NB4 (cell line): ENCODE results near the gene PIGR.

ENCODE experiments used
- MYC ChIP-seq: IDR thresholded peaks from 2 replicates; pipeline ENCODE4 v1.6.1; 2011; ENCODE audit warnings: low read depth, low read length
- POLR2A ChIP-seq: IDR thresholded peaks from 2 replicates; pipeline ENCODE4 v1.6.1; 2011; ENCODE audit warnings: mild to moderate bottlenecking; ENCODE audit not compliant: insufficient read length; ENCODE audit errors: extremely low read depth
- TF ChIP-seq, protein P1 (sequence below): IDR thresholded peaks from one replicate; pipeline ENCODE4 v1.5.1; 2012; ENCODE audit warnings: low read depth, low read length
- TF ChIP-seq, protein P2 (sequence below): IDR thresholded peaks from 2 replicates; pipeline ENCODE4 v1.6.1; 2011; ENCODE audit warnings: low read depth, low read length

DNA sequence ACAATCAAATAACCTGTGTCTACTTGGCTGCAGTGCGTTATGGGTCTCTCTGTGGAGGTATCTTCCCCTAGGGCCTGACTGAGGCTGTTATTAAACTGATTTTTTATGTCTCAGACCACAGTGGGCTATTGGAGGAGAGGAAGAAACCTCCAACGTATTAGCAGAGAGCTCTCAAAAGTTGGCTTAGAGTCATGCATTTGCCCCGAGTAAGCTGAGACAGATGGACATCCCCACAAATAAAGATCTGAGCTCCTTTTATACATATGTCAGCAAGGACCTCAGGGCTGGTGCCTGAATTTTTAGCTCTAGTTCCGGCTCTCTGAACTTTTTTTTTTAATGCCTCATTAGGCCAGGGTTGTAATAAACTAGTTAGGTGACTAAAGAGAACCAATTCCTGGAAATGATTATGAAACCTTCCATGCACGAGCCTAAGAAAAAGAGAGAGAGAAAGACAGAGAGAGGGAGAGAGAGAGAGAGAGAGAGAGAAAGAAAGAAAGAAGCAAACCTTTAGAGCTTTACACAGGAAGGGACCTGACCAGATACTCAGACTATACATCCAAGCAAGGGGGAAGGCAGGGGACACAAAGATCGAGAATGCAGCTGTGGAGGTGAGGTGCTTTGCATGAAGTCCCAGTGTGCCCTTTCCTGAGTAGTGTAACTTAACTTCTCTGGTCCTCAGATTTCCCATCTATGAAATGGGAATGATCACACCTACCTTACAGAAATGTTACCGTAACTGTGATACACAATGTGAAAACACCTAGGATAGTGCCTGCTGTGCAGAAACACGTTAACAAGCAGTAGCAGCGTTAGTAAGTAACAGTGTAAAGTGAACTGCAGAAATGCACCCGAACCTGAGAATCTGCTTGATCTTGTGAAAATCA, 8.4 kb upstream of the PIGR start:
- no peak for TF ChIP-seq POLR2A
- TF ChIP-seq, protein P1, sequence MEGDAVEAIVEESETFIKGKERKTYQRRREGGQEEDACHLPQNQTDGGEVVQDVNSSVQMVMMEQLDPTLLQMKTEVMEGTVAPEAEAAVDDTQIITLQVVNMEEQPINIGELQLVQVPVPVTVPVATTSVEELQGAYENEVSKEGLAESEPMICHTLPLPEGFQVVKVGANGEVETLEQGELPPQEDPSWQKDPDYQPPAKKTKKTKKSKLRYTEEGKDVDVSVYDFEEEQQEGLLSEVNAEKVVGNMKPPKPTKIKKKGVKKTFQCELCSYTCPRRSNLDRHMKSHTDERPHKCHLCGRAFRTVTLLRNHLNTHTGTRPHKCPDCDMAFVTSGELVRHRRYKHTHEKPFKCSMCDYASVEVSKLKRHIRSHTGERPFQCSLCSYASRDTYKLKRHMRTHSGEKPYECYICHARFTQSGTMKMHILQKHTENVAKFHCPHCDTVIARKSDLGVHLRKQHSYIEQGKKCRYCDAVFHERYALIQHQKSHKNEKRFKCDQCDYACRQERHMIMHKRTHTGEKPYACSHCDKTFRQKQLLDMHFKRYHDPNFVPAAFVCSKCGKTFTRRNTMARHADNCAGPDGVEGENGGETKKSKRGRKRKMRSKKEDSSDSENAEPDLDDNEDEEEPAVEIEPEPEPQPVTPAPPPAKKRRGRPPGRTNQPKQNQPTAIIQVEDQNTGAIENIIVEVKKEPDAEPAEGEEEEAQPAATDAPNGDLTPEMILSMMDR: no peak
- no peak for TF ChIP-seq MYC
- TF ChIP-seq, protein P2, sequence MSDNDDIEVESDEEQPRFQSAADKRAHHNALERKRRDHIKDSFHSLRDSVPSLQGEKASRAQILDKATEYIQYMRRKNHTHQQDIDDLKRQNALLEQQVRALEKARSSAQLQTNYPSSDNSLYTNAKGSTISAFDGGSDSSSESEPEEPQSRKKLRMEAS: no peak
